IPS DF 4.7 (cell line): ENCODE data around the gene SCAP.

Source experiments
- DNase-seq: peaks from one replicate; pipeline ENCODE4 v3.0.0-alpha.2; 2013; ENCODE audit warnings: low spot score; ENCODE audit errors: extremely low read depth

Gene SCAP

GRCh38 chr3:47432673-47433072 lies 43.1 kb downstream of the SCAP start:
- no peak for DNase-seq

- no peak for DNase-seq
Measured at GRCh38 chr3:47431225-47431624, 44.5 kb downstream of the SCAP start.

- no peak for DNase-seq
Measured at GRCh38 chr3:47430606-47431005, 45.1 kb downstream of the SCAP start.

GRCh38 chr3:47429476-47430270 lies 46.1 kb downstream of the SCAP start:
- DNase-seq: no peak

GRCh38 chr3:47428662-47429061 lies 47.1 kb downstream of the SCAP start:
- DNase-seq: no peak

- no peak for DNase-seq
Measured at GRCh38 chr3:47427866-47428265, 47.9 kb downstream of the SCAP start.

- no peak for DNase-seq
Measured at GRCh38 chr3:47425959-47426358, 49.8 kb downstream of the SCAP start.

- no peak for DNase-seq
Measured at GRCh38 chr3:47425383-47425778, 50.4 kb downstream of the SCAP start.

GRCh38 chr3:47424434-47425382 lies 51.0 kb downstream of the SCAP start:
- DNase-seq: no peak

- DNase-seq: no peak
Measured at GRCh38 chr3:47423548-47424145, 52.1 kb downstream of the SCAP start.

- DNase-seq: no peak
Measured at GRCh38 chr3:47422743-47423142, 53.0 kb downstream of the SCAP start.

- DNase-seq: no peak
Measured at GRCh38 chr3:47421741-47422649, 53.7 kb downstream of the SCAP start.

- DNase-seq: peak; percentile 69
Measured at GRCh38 chr3:47420511-47421484, 54.9 kb downstream of the SCAP start.

- no peak for DNase-seq
Measured at GRCh38 chr3:47420044-47420430, 55.7 kb downstream of the SCAP start.

- DNase-seq: no peak
Measured at GRCh38 chr3:47419083-47420043, 56.4 kb downstream of the SCAP start.

- DNase-seq: no peak
Measured at GRCh38 chr3:47418167-47419082, 57.3 kb downstream of the SCAP start.

- DNase-seq: no peak
Measured at GRCh38 chr3:47416041-47416440, 59.7 kb downstream of the SCAP start.
